ENCODE data around the gene FAM131A.

FAM131A gene

GRCh38 chr3:184306341-184306972 is 30.9 kb upstream of the FAM131A start:
- no peak for ATAC-seq
- TF ChIP-seq ZC3H10 (CRISPR knock-in tag; IDR thresholded peaks at IDR 0.05): no peak
- TF ChIP-seq ARNTL (CRISPR knock-in tag; IDR thresholded peaks at IDR 0.05; ENCODE audit: borderline replicate concordance, low read depth): no peak
- no peak for TF ChIP-seq ZNF565 (CRISPR knock-in tag; conservative IDR thresholded peaks at IDR 0.05; ENCODE audit: low read depth)
- no peak for TF ChIP-seq BACH2 (CRISPR knock-in tag; IDR thresholded peaks at IDR 0.05; ENCODE audit: borderline replicate concordance)
- TF ChIP-seq ZFP30 (CRISPR knock-in tag; IDR thresholded peaks at IDR 0.05): no peak
- TF ChIP-seq RARB (CRISPR knock-in tag; IDR thresholded peaks at IDR 0.05): no peak
- TF ChIP-seq GLIS3 (CRISPR knock-in tag; IDR thresholded peaks at IDR 0.05): no peak
- TF ChIP-seq, protein P1, sequence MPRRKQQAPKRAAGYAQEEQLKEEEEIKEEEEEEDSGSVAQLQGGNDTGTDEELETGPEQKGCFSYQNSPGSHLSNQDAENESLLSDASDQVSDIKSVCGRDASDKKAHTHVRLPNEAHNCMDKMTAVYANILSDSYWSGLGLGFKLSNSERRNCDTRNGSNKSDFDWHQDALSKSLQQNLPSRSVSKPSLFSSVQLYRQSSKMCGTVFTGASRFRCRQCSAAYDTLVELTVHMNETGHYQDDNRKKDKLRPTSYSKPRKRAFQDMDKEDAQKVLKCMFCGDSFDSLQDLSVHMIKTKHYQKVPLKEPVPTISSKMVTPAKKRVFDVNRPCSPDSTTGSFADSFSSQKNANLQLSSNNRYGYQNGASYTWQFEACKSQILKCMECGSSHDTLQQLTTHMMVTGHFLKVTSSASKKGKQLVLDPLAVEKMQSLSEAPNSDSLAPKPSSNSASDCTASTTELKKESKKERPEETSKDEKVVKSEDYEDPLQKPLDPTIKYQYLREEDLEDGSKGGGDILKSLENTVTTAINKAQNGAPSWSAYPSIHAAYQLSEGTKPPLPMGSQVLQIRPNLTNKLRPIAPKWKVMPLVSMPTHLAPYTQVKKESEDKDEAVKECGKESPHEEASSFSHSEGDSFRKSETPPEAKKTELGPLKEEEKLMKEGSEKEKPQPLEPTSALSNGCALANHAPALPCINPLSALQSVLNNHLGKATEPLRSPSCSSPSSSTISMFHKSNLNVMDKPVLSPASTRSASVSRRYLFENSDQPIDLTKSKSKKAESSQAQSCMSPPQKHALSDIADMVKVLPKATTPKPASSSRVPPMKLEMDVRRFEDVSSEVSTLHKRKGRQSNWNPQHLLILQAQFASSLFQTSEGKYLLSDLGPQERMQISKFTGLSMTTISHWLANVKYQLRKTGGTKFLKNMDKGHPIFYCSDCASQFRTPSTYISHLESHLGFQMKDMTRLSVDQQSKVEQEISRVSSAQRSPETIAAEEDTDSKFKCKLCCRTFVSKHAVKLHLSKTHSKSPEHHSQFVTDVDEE (CRISPR knock-in tag; IDR thresholded peaks at IDR 0.05): no peak
- no peak for TF ChIP-seq OSR1 (CRISPR knock-in tag; IDR thresholded peaks at IDR 0.05)
- no peak for TF ChIP-seq ZNF70 (CRISPR knock-in tag; IDR thresholded peaks at IDR 0.05)
- TF ChIP-seq ISL1 (CRISPR knock-in tag; IDR thresholded peaks at IDR 0.05): no peak
- TF ChIP-seq TCF4 (CRISPR knock-in tag; IDR thresholded peaks at IDR 0.05; ENCODE audit: borderline replicate concordance): no peak
- TF ChIP-seq ESRRG (CRISPR knock-in tag; IDR thresholded peaks at IDR 0.05): no peak
- no peak for TF ChIP-seq SNAI2 (CRISPR knock-in tag; IDR thresholded peaks at IDR 0.05)
- no peak for TF ChIP-seq CSRNP3 (CRISPR knock-in tag; IDR thresholded peaks at IDR 0.05)

GRCh38 chr3:184307915-184308314 is 29.5 kb upstream of the FAM131A start:
- TF ChIP-seq ZNF565 (CRISPR knock-in tag; conservative IDR thresholded peaks at IDR 0.05; ENCODE audit: low read depth): no peak
- no peak for TF ChIP-seq ZFP30 (CRISPR knock-in tag; IDR thresholded peaks at IDR 0.05)
- TF ChIP-seq, protein P2, sequence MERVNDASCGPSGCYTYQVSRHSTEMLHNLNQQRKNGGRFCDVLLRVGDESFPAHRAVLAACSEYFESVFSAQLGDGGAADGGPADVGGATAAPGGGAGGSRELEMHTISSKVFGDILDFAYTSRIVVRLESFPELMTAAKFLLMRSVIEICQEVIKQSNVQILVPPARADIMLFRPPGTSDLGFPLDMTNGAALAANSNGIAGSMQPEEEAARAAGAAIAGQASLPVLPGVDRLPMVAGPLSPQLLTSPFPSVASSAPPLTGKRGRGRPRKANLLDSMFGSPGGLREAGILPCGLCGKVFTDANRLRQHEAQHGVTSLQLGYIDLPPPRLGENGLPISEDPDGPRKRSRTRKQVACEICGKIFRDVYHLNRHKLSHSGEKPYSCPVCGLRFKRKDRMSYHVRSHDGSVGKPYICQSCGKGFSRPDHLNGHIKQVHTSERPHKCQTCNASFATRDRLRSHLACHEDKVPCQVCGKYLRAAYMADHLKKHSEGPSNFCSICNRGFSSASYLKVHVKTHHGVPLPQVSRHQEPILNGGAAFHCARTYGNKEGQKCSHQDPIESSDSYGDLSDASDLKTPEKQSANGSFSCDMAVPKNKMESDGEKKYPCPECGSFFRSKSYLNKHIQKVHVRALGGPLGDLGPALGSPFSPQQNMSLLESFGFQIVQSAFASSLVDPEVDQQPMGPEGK (CRISPR knock-in tag; IDR thresholded peaks at IDR 0.05; ENCODE audit: borderline replicate concordance): no peak
- TF ChIP-seq ARNTL (CRISPR knock-in tag; IDR thresholded peaks at IDR 0.05; ENCODE audit: borderline replicate concordance, low read depth): no peak
- no peak for TF ChIP-seq SNAI2 (CRISPR knock-in tag; IDR thresholded peaks at IDR 0.05)
- no peak for TF ChIP-seq ZNF8 (CRISPR knock-in tag; IDR thresholded peaks at IDR 0.05)
- no peak for TF ChIP-seq POU6F1 (CRISPR knock-in tag; IDR thresholded peaks at IDR 0.05; ENCODE audit: borderline replicate concordance, low read depth)
- TF ChIP-seq ZC3H10 (CRISPR knock-in tag; IDR thresholded peaks at IDR 0.05): no peak
- TF ChIP-seq CSRNP3 (CRISPR knock-in tag; IDR thresholded peaks at IDR 0.05): no peak
- TF ChIP-seq CSDC2 (CRISPR knock-in tag; IDR thresholded peaks at IDR 0.05): no peak
- no peak for TF ChIP-seq BACH2 (CRISPR knock-in tag; IDR thresholded peaks at IDR 0.05; ENCODE audit: borderline replicate concordance)
- TF ChIP-seq, protein P1 (CRISPR knock-in tag; IDR thresholded peaks at IDR 0.05): no peak
- no peak for TF ChIP-seq GLIS3 (CRISPR knock-in tag; IDR thresholded peaks at IDR 0.05)
- no peak for TF ChIP-seq ZNF70 (CRISPR knock-in tag; IDR thresholded peaks at IDR 0.05)
- no peak for TF ChIP-seq TOX (CRISPR knock-in tag; IDR thresholded peaks at IDR 0.05; ENCODE audit: borderline replicate concordance)
- no peak for TF ChIP-seq RARB (CRISPR knock-in tag; IDR thresholded peaks at IDR 0.05)
- TF ChIP-seq OSR1 (CRISPR knock-in tag; IDR thresholded peaks at IDR 0.05): no peak
- no peak for ATAC-seq

Measured in SK-N-SH treated with all-trans-retinoic acid at 6 μM for 48 hours (cell line).